Psoas muscle (tissue), 8 donors: Measurements from ENCODE around the gene ANO9. TPM values are rescaled to one million over a fixed set of nuclear protein-coding genes. Genes with fewer than 3 reads are reported as not detected.
A peak's percentile ranks its signal among the peaks of the same experiment; 100 is the strongest.

ENCODE experiments used
- ATAC-seq, 4 donors: fragments of 200-7000 bp; cut with Tn5 transposase; one replicate each; pipeline ENCODE4 v1.9.1; 2020; ENCODE audit warnings: moderate library complexity in 3 of 4, mild to moderate bottlenecking in 2 of 4
- DNase-seq, 2 donors: peaks; one replicate each; pipeline ENCODE4 v3.0.0-alpha.2; 2020
- H3K27ac ChIP-seq: fragments of 200-600 bp; one replicate; pipeline ENCODE4 v1.8.0; 2022
- H3K27me3 ChIP-seq, 3 donors: fragments of 200-600 bp in 1 of 3; one replicate each; pipeline versions ENCODE4 v1.6.1 to v1.8.0; 2013 to 2022; ENCODE audit warnings: low read length in 2 of 3, mild to moderate bottlenecking in 2 of 3, moderate library complexity in 1 of 3; ENCODE audit not compliant: insufficient read depth in 3 of 3
- H3K36me3 ChIP-seq, 2 donors: fragments of 200-600 bp in 1 of 2; one replicate each; pipeline versions ENCODE4 v1.6.1 to v1.8.0; 2013 to 2022; ENCODE audit warnings: low read depth in 1 of 2, mild to moderate bottlenecking in 1 of 2, moderate library complexity in 1 of 2; ENCODE audit not compliant: insufficient read depth in 1 of 2
- H3K4me1 ChIP-seq: fragments of 200-600 bp; one replicate; pipeline ENCODE4 v1.8.0; 2022
- H3K4me3 ChIP-seq: fragments of 200-600 bp; one replicate; pipeline ENCODE4 v1.8.0; 2022; ENCODE audit warnings: mild to moderate bottlenecking
- H3K9me3 ChIP-seq: fragments of 200-600 bp; one replicate; pipeline ENCODE4 v1.8.0; 2022
- CTCF ChIP-seq: fragments of 200-600 bp; IDR thresholded peaks from one replicate; pipeline ENCODE4 v1.8.0; 2022; ENCODE audit warnings: antibody characterized with exemption
- WGBS, 3 donors: extraction: QIAGEN DNeasy Blood & Tissue Kit; methylation state at CpG; one replicate each; pipeline versions ENCODE4 v1.1.6 to v1.1.7; 2013; 5-methylcytosine and 5-hydroxymethylcytosine counted together
- intact Hi-C, 2 donors: fragments of 100-400 bp; cut with DNase I; formaldehyde crosslinking; loops; one replicate each; pipeline versions ENCODE4 v1.11.0 to v1.14.2; 2022
- polyA plus RNA-seq, 3 donors: library from polyadenylated mRNA; stranded (reverse); fragments of 200-250 nt; gene quantifications; one replicate each; pipeline ENCODE4 v1.2.3, GENCODE V29; 2013
- total RNA-seq, 4 donors: library from RNA; stranded (reverse); fragmentation: NEBNext Ultra II Directional in 2 of 4; extraction: Animal tissue kit (Norgen Biotek cat#: 25700) in 2 of 4; gene quantifications; one replicate each; pipeline versions ENCODE4 v1.2.1 to v1.2.4, GENCODE V29; 2021 to 2023
- donor health status: healthy with polysubstance abuse.
- donor health status: DM: no; HTN: no; CAD: no; lungs with moderate emphysema.
- donor health status: Bipolar disorder and iron deficiency.
- donor health status: healthy.
- donor health status: DM: yes; HTN: yes; CAD: no.
- donor health status: DM: no; HTN: no; CAD: no.
- donor health status: DM: no; HTN: no; CAD: no.
- donor health status: DM: yes; HTN: yes; CAD: no.

The ANO9 gene
- total and polyA plus RNA-seq, 7 donors = 0.09 to 0.59 (median 0.13) TPM; not detected in 1

GRCh38 chr11:451738-452137, 9.9 kb upstream of the ANO9 start:
- Histone ChIP-seq H3K36me3 (peaks cover 0 to 27% of the 10 kb centered on the region in 2 donors), H3K9me3 (no peaks in the 10 kb centered on the region), H3K27me3 (no peaks in the 10 kb centered on the region), H3K4me3 (peak overlapping the region; percentile 94), H3K4me1 (peaks cover 27% of the 10 kb centered on the region), H3K27ac (peak overlapping the region; percentile 85)
- intact Hi-C loops = loop anchor here in 1 of 2 donors (5.0 kb wide), 1 partner anchor 51 kb away; no protein-coding TSS in a partner anchor
- no peak for ATAC-seq
- 77 to 90% (median 86%) methylated on average over 14 of the region's 14 CpGs for WGBS, 3 donors
- DNase-seq = no peak
- no peak for TF ChIP-seq CTCF

GRCh38 chr11:450809-451451, 9.1 kb upstream of the ANO9 start:
- peak in 3 of 4 donors; percentile 8 to 21 (median 18) for ATAC-seq
- intact Hi-C loops = loop anchor here in 1 of 2 donors (5.0 kb wide), 1 partner anchor 51 kb away; no protein-coding TSS in a partner anchor
- H3K4me1 ChIP-seq = peaks cover 27% of the 10 kb centered on the region

GRCh38 chr11:449889-450808, 8.3 kb upstream of the ANO9 start, which contains the start of gene PTDSS2:
Gene PTDSS2 (plus strand): TSS chr11:450279. CDS start chr11:450456, 177 bp downstream.
- ATAC-seq (peak; percentile 91 to 93 (median 91)), DNase-seq (peak; percentile 96 to 98)
- Histone ChIP-seq H3K36me3 (peaks cover 0 to 27% of the 10 kb centered on the region in 2 donors), H3K4me1 (peaks cover 27% of the 10 kb centered on the region), H3K4me3 (peak within 1 kb of the TSS; percentile 94), H3K9me3 (no peaks in the 10 kb centered on the region), H3K27me3 (no peaks in the 10 kb centered on the region), H3K27ac (peak within 1 kb of the TSS; percentile 96)
- no peak for TF ChIP-seq CTCF
- 0 to 1% (median 1%) methylated on average over 59 to 108 of the region's 108 CpGs for WGBS, 3 donors
- intact Hi-C loops = loop anchor here in 1 of 2 donors (5.0 kb wide), 3 partner anchors 52 to 243 kb away; partner anchors contain the start of genes BET1L, PSMD13, RIC8A and SIRT3

More at GRCh38 chr11:450809-451451, 9.1 kb upstream of the ANO9 start:
- DNase-seq = peak; percentile 54 to 74
- 1 to 5% (median 2%) methylated on average over 27 to 46 of the region's 46 CpGs for WGBS, 3 donors
- Histone ChIP-seq H3K9me3 (no peaks in the 10 kb centered on the region), H3K27ac (peak overlapping the region; percentile 85), H3K27me3 (no peaks in the 10 kb centered on the region), H3K4me3 (peak overlapping the region; percentile 94), H3K36me3 (peaks cover 0 to 27% of the 10 kb centered on the region in 2 donors)
- no peak for TF ChIP-seq CTCF

GRCh38 chr11:447923-448731, 6.3 kb upstream of the ANO9 start:
- Histone ChIP-seq H3K4me3 (peak overlapping the region; percentile 81), H3K4me1 (peaks cover 27% of the 10 kb centered on the region), H3K36me3 (peaks cover 0 to 12% of the 10 kb centered on the region in 2 donors), H3K27me3 (peaks cover 0 to 15% (median 6%) of the 10 kb centered on the region in 3 donors), H3K27ac (peak overlapping the region; percentile 96), H3K9me3 (no peaks in the 10 kb centered on the region)
- WGBS, 3 donors = 2 to 3% (median 3%) methylated on average over 50 to 55 of the region's 55 CpGs
- peak; percentile 83 to 89 (median 87) for ATAC-seq
- peak; percentile 76 for TF ChIP-seq CTCF
- intact Hi-C loops = loop anchor here in 1 of 2 donors (2.0 to 5.0 kb wide), 3 partner anchors 39 to 241 kb away; partner anchors contain the start of genes BET1L, PSMD13, RIC8A and SIRT3
- peak; percentile 97 for DNase-seq
